ENCODE data around the gene CLPTM1L. TPM values are rescaled to one million over a fixed set of nuclear protein-coding genes. Genes with fewer than 3 reads are reported as not detected.

The CLPTM1L gene
- total and polyA plus RNA-seq, 9 of the 15 experiments (the other 6 are each of a cell fraction or from before 2014, with no cell fraction given), result 3.5 to 217 (median 177) TPM

- TF ChIP-seq ARID3B (CRISPR knock-in tag; IDR thresholded peaks at IDR 0.05; ENCODE audit: borderline replicate concordance) (no peak), POLR2A (conservative IDR thresholded peaks at IDR 0.05) (peak; percentile 81), THAP12 (CRISPR knock-in tag; IDR thresholded peaks at IDR 0.05) (0 out of 2 replicates have a peak, but pooled peaks have one; percentile 64), ZNF583 (CRISPR knock-in tag; IDR thresholded peaks at IDR 0.05) (0 out of 2 replicates have a peak, but pooled peaks have one; percentile 33), BMI1 (IDR thresholded peaks at IDR 0.05; ENCODE audit: low read length) (no peak), ZNF589 (CRISPR knock-in tag; IDR thresholded peaks at IDR 0.05; ENCODE audit: low read depth) (no peak), ZNF217 (CRISPR knock-in tag; IDR thresholded peaks at IDR 0.05) (no peak), ZNF197 (CRISPR knock-in tag; IDR thresholded peaks at IDR 0.05; ENCODE audit: low read depth) (no peak), KDM4B (IDR thresholded peaks at IDR 0.05; ENCODE audit: borderline replicate concordance in 2 of 2, low read depth in 1 of 2) (no peak), RBBP5 (IDR thresholded peaks at IDR 0.05; ENCODE audit: borderline replicate concordance, insufficient read depth, low read length, poor library complexity, severe bottlenecking) (peak; percentile 94), RBM39 (optimal IDR thresholded peaks at IDR 0.05; ENCODE audit: low read depth, low read length) (no peak), HMG20A (CRISPR knock-in tag; conservative IDR thresholded peaks at IDR 0.05) (no peak)
- TF ChIP-seq, protein P1, sequence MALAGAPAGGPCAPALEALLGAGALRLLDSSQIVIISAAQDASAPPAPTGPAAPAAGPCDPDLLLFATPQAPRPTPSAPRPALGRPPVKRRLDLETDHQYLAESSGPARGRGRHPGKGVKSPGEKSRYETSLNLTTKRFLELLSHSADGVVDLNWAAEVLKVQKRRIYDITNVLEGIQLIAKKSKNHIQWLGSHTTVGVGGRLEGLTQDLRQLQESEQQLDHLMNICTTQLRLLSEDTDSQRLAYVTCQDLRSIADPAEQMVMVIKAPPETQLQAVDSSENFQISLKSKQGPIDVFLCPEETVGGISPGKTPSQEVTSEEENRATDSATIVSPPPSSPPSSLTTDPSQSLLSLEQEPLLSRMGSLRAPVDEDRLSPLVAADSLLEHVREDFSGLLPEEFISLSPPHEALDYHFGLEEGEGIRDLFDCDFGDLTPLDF (CRISPR knock-in tag; IDR thresholded peaks at IDR 0.05), result no peak
- TF ChIP-seq, protein P2, sequence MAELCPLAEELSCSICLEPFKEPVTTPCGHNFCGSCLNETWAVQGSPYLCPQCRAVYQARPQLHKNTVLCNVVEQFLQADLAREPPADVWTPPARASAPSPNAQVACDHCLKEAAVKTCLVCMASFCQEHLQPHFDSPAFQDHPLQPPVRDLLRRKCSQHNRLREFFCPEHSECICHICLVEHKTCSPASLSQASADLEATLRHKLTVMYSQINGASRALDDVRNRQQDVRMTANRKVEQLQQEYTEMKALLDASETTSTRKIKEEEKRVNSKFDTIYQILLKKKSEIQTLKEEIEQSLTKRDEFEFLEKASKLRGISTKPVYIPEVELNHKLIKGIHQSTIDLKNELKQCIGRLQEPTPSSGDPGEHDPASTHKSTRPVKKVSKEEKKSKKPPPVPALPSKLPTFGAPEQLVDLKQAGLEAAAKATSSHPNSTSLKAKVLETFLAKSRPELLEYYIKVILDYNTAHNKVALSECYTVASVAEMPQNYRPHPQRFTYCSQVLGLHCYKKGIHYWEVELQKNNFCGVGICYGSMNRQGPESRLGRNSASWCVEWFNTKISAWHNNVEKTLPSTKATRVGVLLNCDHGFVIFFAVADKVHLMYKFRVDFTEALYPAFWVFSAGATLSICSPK (IDR thresholded peaks at IDR 0.05; ENCODE audit: borderline replicate concordance), result no peak
- TF ChIP-seq, protein P3, sequence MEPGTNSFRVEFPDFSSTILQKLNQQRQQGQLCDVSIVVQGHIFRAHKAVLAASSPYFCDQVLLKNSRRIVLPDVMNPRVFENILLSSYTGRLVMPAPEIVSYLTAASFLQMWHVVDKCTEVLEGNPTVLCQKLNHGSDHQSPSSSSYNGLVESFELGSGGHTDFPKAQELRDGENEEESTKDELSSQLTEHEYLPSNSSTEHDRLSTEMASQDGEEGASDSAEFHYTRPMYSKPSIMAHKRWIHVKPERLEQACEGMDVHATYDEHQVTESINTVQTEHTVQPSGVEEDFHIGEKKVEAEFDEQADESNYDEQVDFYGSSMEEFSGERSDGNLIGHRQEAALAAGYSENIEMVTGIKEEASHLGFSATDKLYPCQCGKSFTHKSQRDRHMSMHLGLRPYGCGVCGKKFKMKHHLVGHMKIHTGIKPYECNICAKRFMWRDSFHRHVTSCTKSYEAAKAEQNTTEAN (CRISPR knock-in tag; IDR thresholded peaks at IDR 0.05), result no peak
- TF ChIP-seq, protein P4, sequence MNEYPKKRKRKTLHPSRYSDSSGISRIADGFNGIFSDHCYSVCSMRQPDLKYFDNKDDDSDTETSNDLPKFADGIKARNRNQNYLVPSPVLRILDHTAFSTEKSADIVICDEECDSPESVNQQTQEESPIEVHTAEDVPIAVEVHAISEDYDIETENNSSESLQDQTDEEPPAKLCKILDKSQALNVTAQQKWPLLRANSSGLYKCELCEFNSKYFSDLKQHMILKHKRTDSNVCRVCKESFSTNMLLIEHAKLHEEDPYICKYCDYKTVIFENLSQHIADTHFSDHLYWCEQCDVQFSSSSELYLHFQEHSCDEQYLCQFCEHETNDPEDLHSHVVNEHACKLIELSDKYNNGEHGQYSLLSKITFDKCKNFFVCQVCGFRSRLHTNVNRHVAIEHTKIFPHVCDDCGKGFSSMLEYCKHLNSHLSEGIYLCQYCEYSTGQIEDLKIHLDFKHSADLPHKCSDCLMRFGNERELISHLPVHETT (CRISPR knock-in tag; conservative IDR thresholded peaks at IDR 0.05 in 1 of 2, IDR thresholded peaks at IDR 0.05 in 1 of 2), result no peak
These were observed at the start of gene CLPTM1L (continued) for GRCh38 chr5:1344975-1345838.

All from K562 (cell line).